GM23248 (cell line): ENCODE measurements around the gene PRIM1.

Source experiments
- EZH2 ChIP-seq: fragments of 200-600 bp; sonication (generic); IDR thresholded peaks from 2 replicates; pipeline ENCODE4 v1.6.1; 2018; ENCODE audit warnings: antibody characterized with exemption, mild to moderate bottlenecking; ENCODE audit not compliant: insufficient read depth, poor library complexity, severe bottlenecking
- EZH2phosphoT487 ChIP-seq: fragments of 200-600 bp; sonication (generic); IDR thresholded peaks from 2 replicates; pipeline ENCODE4 v1.6.1; 2018; ENCODE audit warnings: antibody characterized with exemption, moderate library complexity, mild to moderate bottlenecking, low read depth; ENCODE audit not compliant: insufficient read depth

GRCh38 chr12:56800221-56800620 lies 48.1 kb upstream of the PRIM1 start:
- TF ChIP-seq EZH2phosphoT487 = no peak
- no peak for TF ChIP-seq EZH2
